ELF-1 (cell line): ENCODE measurements around the gene DDR1.
"Not testable (repeated sequence)": the region's sequence is repeated elsewhere in the genome, so short reads cannot be mapped to it uniquely, and the experiment has no call there.

Experiments used
- DNase-seq: peaks from one replicate; pipeline ENCODE4 v3.0.0-alpha.2; 2016; ENCODE audit warnings: low read depth, low spot score

The DDR1 gene

DNA sequence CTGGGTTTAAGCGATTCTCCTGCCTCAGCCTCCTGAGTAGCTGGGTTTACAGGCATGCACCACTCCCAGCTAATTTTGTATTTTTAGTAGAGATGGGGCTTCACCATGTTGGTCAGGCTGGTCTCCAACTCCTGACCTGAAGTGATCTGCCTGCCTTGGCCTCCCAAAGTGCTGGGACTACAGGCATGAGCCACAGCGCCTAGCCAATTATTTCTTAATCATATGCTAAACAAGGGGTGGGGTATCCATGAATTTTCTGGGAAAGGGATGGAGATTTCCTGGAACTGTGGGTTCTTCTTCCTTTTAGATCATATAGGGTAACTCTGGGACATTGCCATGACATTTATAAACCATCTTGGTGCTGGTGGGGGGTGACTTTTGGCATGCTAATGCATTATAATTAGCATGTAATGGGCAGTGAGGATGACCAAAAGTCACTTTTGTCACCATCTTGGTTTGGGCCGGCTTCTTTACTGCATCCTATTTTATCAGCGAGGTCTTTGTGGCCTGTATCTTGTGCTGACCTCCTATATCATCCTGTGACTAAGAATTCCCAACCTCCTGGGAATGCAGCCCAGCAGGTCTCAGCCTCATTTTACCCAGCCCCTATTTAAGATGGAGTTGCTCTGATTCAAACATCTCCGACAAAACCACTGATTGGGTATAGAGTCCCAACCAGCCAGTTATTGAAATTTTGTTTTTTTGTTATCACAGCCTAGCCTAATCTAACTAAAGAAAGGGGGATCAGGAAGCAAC lies 29.9 kb upstream of the DDR1 start:
- DNase-seq: no peak

- DNase-seq: no peak
These were observed 28.8 kb upstream of the DDR1 start for GRCh38 chr6:30855429-30856075.

- DNase-seq: no peak
These were observed 27.2 kb upstream of the DDR1 start for GRCh38 chr6:30857112-30857511.

DNA sequence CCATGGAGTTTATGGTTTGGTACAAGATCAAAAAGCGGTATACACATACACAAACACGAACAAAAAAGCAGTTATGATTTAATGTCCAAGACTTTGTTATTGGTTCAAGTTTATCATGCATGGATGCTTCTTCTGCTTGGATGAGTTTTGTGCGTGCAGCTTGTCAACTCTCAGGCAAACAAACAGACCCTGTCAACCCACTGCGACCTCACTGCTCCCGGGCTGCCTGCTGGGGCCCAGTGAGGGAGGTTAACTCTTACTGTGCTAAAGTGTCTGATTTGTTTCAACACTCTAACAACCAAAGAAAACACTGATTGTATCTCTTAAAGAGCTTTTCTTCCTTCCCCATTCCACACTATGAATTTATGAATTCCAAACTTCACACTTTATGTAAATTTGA lies 26.8 kb upstream of the DDR1 start:
- no peak for DNase-seq

DNA sequence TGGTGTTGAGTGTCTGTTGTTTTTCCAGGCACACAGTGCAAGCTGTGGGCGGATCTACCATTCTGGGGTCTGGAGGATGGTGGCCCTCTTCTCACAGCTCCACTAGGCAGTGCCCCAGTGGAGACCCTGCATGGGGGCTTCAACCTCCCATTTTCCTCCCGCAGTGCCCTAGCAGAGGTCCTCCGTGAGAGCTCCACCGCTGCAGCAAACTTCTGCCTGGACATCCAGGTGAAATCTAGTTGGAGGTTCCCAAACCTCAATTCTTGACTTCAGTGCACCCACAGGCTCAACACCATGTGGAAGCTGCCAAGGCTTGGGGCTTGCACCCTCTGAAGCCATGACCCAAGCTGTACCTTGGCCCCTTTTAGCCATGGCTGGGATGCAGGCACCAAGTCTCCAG lies 24.6 kb upstream of the DDR1 start:
- DNase-seq: not testable (repeated sequence)

GRCh38 chr6:30861257-30862048 lies 22.9 kb upstream of the DDR1 start:
- no peak for DNase-seq

DNA sequence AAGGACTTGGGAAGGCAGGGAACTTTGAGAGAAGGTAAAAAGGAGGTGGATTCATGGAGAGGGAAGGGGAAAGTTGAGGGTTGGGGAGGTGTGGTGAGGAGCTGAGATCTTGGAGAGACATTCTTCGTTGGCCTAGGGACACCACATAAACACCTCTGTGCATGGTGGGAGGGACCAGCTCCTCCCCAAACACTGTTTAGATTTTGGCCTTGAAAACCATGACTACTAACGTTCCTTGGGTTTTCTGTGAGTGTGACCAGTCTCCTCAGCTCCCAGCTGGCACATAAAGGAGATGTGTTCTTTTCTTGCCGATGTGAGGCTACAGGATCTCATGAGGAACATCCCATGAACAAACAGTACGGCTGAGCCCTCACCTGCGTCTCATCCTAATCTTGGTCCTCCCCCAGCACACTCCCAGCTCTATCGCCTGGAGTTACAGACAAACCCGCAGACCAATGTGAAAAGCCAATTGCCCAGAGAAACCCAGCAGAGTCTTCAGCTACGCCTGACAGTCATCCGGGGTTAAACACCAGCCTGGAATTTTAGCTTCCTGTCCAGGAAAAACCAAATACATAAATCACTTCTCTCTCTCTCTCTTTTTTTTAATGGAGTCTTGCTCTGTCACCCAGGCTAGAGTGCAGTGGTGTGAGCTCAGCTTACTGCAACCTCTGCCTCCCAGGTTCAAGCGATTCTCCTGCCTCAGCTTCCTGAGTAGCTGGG lies 22.0 kb upstream of the DDR1 start:
- DNase-seq: no peak

- no peak for DNase-seq
These were observed 20.0 kb upstream of the DDR1 start for GRCh38 chr6:30864325-30864724.

GRCh38 chr6:30869241-30869749 lies 15.0 kb upstream of the DDR1 start:
- peak; percentile 42 for DNase-seq

DNA sequence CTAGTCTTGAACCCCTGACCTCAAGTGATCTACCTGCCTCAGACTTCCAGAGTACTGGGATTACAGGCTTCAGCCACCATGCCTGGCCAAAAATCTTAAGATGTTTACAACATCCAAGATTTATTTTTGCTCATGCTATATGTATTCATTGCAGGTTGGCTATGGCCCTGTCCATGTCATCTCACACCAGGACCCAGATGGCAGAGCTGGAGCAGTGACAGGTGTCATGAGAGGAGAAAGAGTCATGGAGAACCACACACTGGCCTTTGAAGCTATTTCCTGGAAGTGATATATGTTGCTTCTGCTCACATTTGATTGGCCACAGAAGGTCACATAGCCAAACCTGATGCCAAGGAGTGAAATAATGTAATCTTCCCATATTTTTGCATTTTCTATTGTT lies 13.8 kb upstream of the DDR1 start:
- no peak for DNase-seq

GRCh38 chr6:30871592-30872183 lies 12.6 kb upstream of the DDR1 start:
- no peak for DNase-seq

GRCh38 chr6:30873137-30873640 lies 11.1 kb upstream of the DDR1 start:
- no peak for DNase-seq

GRCh38 chr6:30873795-30874194 lies 10.5 kb upstream of the DDR1 start:
- DNase-seq: not testable (repeated sequence)

- peak; percentile 39 for DNase-seq
These were observed 8.9 kb upstream of the DDR1 start for GRCh38 chr6:30875244-30876038.

DNA sequence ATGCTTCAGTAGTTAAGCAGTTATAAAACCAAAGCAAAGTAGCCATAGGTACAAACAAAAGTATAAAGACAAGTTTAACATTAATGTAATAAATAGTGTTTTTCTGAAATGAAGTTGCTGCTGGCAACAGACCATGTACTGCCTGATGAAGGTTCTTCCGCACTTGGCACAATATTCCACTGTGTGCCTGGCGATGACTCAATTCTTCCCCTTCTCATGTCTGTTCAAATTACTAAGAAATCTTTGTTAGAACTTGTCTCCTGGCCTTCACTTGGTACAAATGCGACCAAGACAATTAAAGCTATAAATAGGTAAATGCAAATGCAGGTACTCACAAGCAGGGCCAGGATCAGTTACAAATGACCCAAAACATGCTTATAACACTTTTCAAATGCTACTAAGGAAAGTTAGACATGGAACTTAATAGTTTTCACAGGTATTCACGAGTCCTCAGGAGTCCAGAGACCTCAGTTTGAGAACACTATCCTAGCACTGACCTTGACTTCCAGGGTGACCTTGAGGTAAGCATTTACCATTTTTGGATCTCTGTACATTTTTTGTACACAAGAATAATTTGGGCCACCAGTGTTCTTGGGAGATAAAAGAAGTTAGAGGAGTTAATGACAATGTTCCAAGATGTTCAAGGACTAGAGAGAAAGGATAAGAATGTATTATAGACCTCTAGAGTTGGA lies 8.1 kb upstream of the DDR1 start:
- DNase-seq: no peak

- DNase-seq: peak; percentile 92
These were observed 6.7 kb upstream of the DDR1 start for GRCh38 chr6:30877419-30878262.

GRCh38 chr6:30879684-30880427 lies 4.5 kb upstream of the DDR1 start:
- DNase-seq: no peak

GRCh38 chr6:30880698-30881252 lies 3.5 kb upstream of the DDR1 start:
- DNase-seq: peak; percentile 70
